ENCODE measurements around the gene SALL3. TPM values are rescaled to one million over a fixed set of nuclear protein-coding genes. Genes with fewer than 3 reads are reported as not detected.

The SALL3 gene
- total RNA-seq, 4 donors from 2014 or later: 0.16 TPM; not detected in 3

- WGBS, 2 donors: 93 to 94% methylated on average over 44 of the region's 44 CpGs
- H3K4me3 ChIP-seq (ENCODE audit: low read depth, poor library complexity, severe bottlenecking): no peak overlapping the region
- intact Hi-C loops (cut with DNase I; ENCODE audit: low total_unique reads): no loop called here
- DNase-seq (ENCODE audit: low spot score in 2 of 2): no peak
- no peak for TF ChIP-seq POLR2A (IDR thresholded peaks at IDR 0.05)
- TF ChIP-seq, protein P1, sequence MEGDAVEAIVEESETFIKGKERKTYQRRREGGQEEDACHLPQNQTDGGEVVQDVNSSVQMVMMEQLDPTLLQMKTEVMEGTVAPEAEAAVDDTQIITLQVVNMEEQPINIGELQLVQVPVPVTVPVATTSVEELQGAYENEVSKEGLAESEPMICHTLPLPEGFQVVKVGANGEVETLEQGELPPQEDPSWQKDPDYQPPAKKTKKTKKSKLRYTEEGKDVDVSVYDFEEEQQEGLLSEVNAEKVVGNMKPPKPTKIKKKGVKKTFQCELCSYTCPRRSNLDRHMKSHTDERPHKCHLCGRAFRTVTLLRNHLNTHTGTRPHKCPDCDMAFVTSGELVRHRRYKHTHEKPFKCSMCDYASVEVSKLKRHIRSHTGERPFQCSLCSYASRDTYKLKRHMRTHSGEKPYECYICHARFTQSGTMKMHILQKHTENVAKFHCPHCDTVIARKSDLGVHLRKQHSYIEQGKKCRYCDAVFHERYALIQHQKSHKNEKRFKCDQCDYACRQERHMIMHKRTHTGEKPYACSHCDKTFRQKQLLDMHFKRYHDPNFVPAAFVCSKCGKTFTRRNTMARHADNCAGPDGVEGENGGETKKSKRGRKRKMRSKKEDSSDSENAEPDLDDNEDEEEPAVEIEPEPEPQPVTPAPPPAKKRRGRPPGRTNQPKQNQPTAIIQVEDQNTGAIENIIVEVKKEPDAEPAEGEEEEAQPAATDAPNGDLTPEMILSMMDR (IDR thresholded peaks at IDR 0.05): no peak
These were observed 17.3 kb downstream of the SALL3 start for GRCh38 chr18:78996741-78997490.

GRCh38 chr18:78998371-78999071, 18.9 kb downstream of the SALL3 start:
- no peak for TF ChIP-seq POLR2A (IDR thresholded peaks at IDR 0.05)
- TF ChIP-seq, protein P1 (IDR thresholded peaks at IDR 0.05): no peak
- DNase-seq (ENCODE audit: low spot score in 2 of 2): no peak
- 79 to 81% methylated on average over 18 of the region's 18 CpGs for WGBS, 2 donors
- intact Hi-C loops (cut with DNase I; ENCODE audit: low total_unique reads): no loop called here
- H3K4me3 ChIP-seq (ENCODE audit: low read depth, poor library complexity, severe bottlenecking): no peak overlapping the region

GRCh38 chr18:78999939-79000338, 20.3 kb downstream of the SALL3 start:
- WGBS, 2 donors: 41 to 44% methylated on average over 8 of the region's 8 CpGs
- TF ChIP-seq POLR2A (IDR thresholded peaks at IDR 0.05): no peak
- TF ChIP-seq, protein P1 (IDR thresholded peaks at IDR 0.05): no peak
- DNase-seq (ENCODE audit: low spot score in 2 of 2): no peak
- intact Hi-C loops (cut with DNase I; ENCODE audit: low total_unique reads): no loop called here
- H3K4me3 ChIP-seq (ENCODE audit: low read depth, poor library complexity, severe bottlenecking): no peak overlapping the region

DNA sequence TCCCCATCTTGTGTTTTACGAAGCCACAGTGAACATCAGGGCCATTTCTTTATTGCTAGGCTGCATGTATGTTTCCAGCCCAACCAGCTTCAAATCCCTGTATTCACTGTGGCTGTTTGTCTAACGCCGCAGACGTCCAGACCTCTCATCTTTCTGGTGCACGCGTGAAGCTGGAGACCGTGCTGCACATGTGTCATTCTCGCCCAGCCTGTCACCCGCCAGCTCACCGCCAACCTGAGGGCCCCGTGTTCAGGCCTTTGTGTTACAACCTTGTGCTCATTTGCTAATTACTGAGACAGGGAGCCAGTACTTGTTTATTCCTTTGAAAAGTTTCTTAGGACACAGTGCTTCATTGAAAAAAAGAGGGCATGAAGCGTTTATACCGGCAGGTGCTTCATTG, 21.4 kb downstream of the SALL3 start:
- DNase-seq (ENCODE audit: low spot score in 2 of 2): no peak
- intact Hi-C loops (cut with DNase I; ENCODE audit: low total_unique reads): no loop called here
- TF ChIP-seq, protein P1 (IDR thresholded peaks at IDR 0.05): no peak
- no peak for TF ChIP-seq POLR2A (IDR thresholded peaks at IDR 0.05)
- H3K4me3 ChIP-seq (ENCODE audit: low read depth, poor library complexity, severe bottlenecking): no peak overlapping the region
- WGBS, 2 donors: 81 to 85% methylated on average over 13 of the region's 13 CpGs

DNA sequence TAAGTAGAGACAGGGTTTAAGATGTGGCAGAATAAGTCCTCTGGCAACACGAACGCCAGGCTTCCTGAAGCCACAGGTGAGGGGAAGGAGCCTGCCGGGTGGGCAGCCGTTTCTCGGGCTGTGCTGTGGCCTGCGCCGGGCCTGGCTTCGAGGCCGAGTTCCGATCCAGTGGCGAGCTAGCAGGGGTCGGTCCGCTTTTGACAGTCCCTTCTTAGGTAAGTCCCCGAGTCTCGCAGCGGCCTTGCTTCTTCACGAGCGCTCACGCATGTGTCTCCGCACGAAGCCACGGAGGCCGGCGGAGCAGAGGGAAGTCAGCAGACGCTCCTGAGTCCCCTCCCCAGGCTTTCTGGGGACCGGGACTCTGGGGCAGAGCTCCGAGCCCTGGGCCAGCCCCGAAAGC, 26.0 kb downstream of the SALL3 start:
- intact Hi-C loops (cut with DNase I; ENCODE audit: low total_unique reads): loop anchor here (2.0 kb wide), 1 partner anchor 77 kb away; no protein-coding TSS in a partner anchor
- 94 to 96% methylated on average over 26 to 28 of the region's 28 CpGs for WGBS, 2 donors
- H3K4me3 ChIP-seq (ENCODE audit: low read depth, poor library complexity, severe bottlenecking): no peak overlapping the region
- TF ChIP-seq, protein P1 (IDR thresholded peaks at IDR 0.05): no peak
- TF ChIP-seq POLR2A (IDR thresholded peaks at IDR 0.05): no peak
- DNase-seq (ENCODE audit: low spot score in 2 of 2): no peak

Data from lower leg skin (tissue), 4 donors.